Adrenal gland (tissue), 12 donors: ENCODE results near the gene AGBL1. TPM values are rescaled to one million over a fixed set of nuclear protein-coding genes. Genes with fewer than 3 reads are reported as not detected.

Experiments
- DNase-seq, 7 donors: peaks; one replicate each; pipeline ENCODE4 v3.0.0-alpha.2; 2019 to 2020
- H3K27ac ChIP-seq, 5 donors: fragments of 200-600 bp; sonication (generic) in 4 of 5; 1 replicate in 3 of 5; 2 replicates in 2 of 5; pipeline versions ENCODE4 v1.5.1 to v1.8.0; 2016 to 2020; ENCODE audit warnings: mild to moderate bottlenecking in 1 of 5
- H3K27me3 ChIP-seq: fragments of 200-600 bp; 2 replicates; pipeline ENCODE4 v1.8.0; 2021
- H3K36me3 ChIP-seq, 2 donors: fragments of 200-600 bp; replicated peaks in 1 of 2; 1 replicate in 1 of 2; 2 replicates in 1 of 2; pipeline versions ENCODE4 v1.5.1 to v1.8.0; 2018 to 2022
- H3K4me1 ChIP-seq, 2 donors: fragments of 200-600 bp; replicated peaks in 1 of 2; 1 replicate in 1 of 2; 2 replicates in 1 of 2; pipeline versions ENCODE4 v1.5.1 to v1.8.0; 2018 to 2021
- H3K4me3 ChIP-seq, 4 donors: fragments of 200-600 bp; sonication (generic) in 3 of 4; one replicate each; pipeline ENCODE4 v1.5.1; 2016 to 2018
- H3K9me3 ChIP-seq, 3 donors: fragments of 200-600 bp; sonication (generic) in 1 of 3; replicated peaks in 1 of 3; 1 replicate in 2 of 3; 2 replicates in 1 of 3; pipeline versions ENCODE4 v1.5.1 to v1.8.0; 2016 to 2021
- CTCF ChIP-seq, 6 experiments: fragments of 450-650 bp in 4 of 6; fragments of 200-600 bp in 2 of 6; sonication (generic) in 1 of 6; IDR thresholded peaks; 1 replicate in 5 of 6; 2 replicates in 1 of 6; pipeline versions ENCODE4 v1.5.1 to v1.8.0; 2016 to 2021; ENCODE audit warnings: antibody characterized with exemption in 6 of 6, mild to moderate bottlenecking in 2 of 6, moderate library complexity in 1 of 6
- POLR2A ChIP-seq, 2 donors: fragments of 450-650 bp; IDR thresholded peaks; one replicate each; pipeline ENCODE4 v1.6.1; 2017; ENCODE audit warnings: antibody characterized with exemption in 2 of 2, mild to moderate bottlenecking in 2 of 2, moderate library complexity in 1 of 2
- WGBS, 4 donors: extraction: QIAGEN DNeasy Blood & Tissue Kit in 2 of 4; methylation state at CpG; one replicate each; pipeline versions ENCODE4 v1.1.5 to v1.1.7; 2013 to 2017; 5-methylcytosine and 5-hydroxymethylcytosine counted together
- intact Hi-C, 2 donors: fragments of 100-400 bp; cut with DNase I; formaldehyde crosslinking; loops; one replicate each; pipeline versions ENCODE4 v1.14.1 to v1.15.0; 2022 to 2023
- polyA plus RNA-seq, 3 donors: library from polyadenylated mRNA; stranded (reverse); fragments of 200-250 nt in 2 of 3; fragments of 350-450 nt in 1 of 3; fragmentation: Illumina TruSeq in 1 of 3; extraction: RNeasy Lipid Tissue Mini Kit (QIAGEN cat#74804) in 1 of 3; gene quantifications; one replicate each; pipeline ENCODE4 v1.2.3, GENCODE V29; 2013 to 2014
- total RNA-seq, 9 donors: library from RNA; depleted of rRNA in 4 of 9; stranded (reverse); fragments of >200 nt in 4 of 9; fragments of 120-200 nt in 1 of 9; fragmentation: NEBNext Ultra II Directional in 1 of 9; extraction: Animal tissue kit (Norgen Biotek cat#: 25700) in 1 of 9; gene quantifications; one replicate each; pipeline versions ENCODE4 v1.1.0 to v1.2.4, GENCODE V29; 2013 to 2023
- donor health status: healthy with polysubstance abuse.
- donor health status: Bipolar disorder and iron deficiency.
- donor health status: DM: yes; HTN: yes; CAD: no.
- donor health status: DM: no; HTN: no; CAD: no.
- donor health status: DM: no; HTN: no; CAD: no.
- donor health status: DM: yes; HTN: yes; CAD: no.

AGBL1 gene
- total and polyA plus RNA-seq, 12 donors = 0.04 to 0.07 (median 0.06) TPM; not detected in 9

- intact Hi-C loops = no loop called here
- no peaks in the 10 kb centered on the region for H3K27me3 ChIP-seq
- WGBS, 4 donors = 9 to 16% (median 10%) methylated on average over 1 of the region's 1 CpG
- peaks cover 0 to 11% (median 0%) of the 10 kb centered on the region in 3 donors for H3K9me3 ChIP-seq
- no peaks in the 10 kb centered on the region for H3K36me3 ChIP-seq
- no peaks in the 10 kb centered on the region for H3K4me1 ChIP-seq
- TF ChIP-seq POLR2A (IDR thresholded peaks at IDR 0.05) (no peak), CTCF (IDR thresholded peaks at IDR 0.05) (no peak)
- H3K4me3 ChIP-seq = no peak overlapping the region
- DNase-seq = no peak
- H3K27ac ChIP-seq = no peak overlapping the region
Observed at GRCh38 chr15:86502301-86502700, 422.6 kb downstream of the AGBL1 start.

GRCh38 chr15:86505951-86506350 is 426.3 kb downstream of the AGBL1 start:
- Histone ChIP-seq H3K9me3 (peaks cover 0 to 11% (median 0%) of the 10 kb centered on the region in 3 donors), H3K27ac (no peak overlapping the region), H3K4me3 (no peak overlapping the region), H3K36me3 (no peaks in the 10 kb centered on the region), H3K27me3 (no peaks in the 10 kb centered on the region), H3K4me1 (no peaks in the 10 kb centered on the region)
- 80 to 87% (median 84%) methylated on average over 2 of the region's 2 CpGs for WGBS, 4 donors
- intact Hi-C loops = no loop called here
- no peak for DNase-seq
- TF ChIP-seq CTCF (IDR thresholded peaks at IDR 0.05) (no peak), POLR2A (IDR thresholded peaks at IDR 0.05) (no peak)

GRCh38 chr15:86506401-86506800 is 426.7 kb downstream of the AGBL1 start:
- Histone ChIP-seq H3K36me3 (no peaks in the 10 kb centered on the region), H3K4me1 (no peaks in the 10 kb centered on the region), H3K4me3 (no peak overlapping the region), H3K27ac (no peak overlapping the region), H3K27me3 (no peaks in the 10 kb centered on the region), H3K9me3 (peaks cover 0 to 11% (median 0%) of the 10 kb centered on the region in 3 donors)
- intact Hi-C loops = no loop called here
- WGBS, 4 donors = 46 to 64% (median 57%) methylated on average over 2 of the region's 2 CpGs
- TF ChIP-seq CTCF (IDR thresholded peaks at IDR 0.05) (no peak), POLR2A (IDR thresholded peaks at IDR 0.05) (no peak)
- no peak for DNase-seq

- Histone ChIP-seq H3K36me3 (no peaks in the 10 kb centered on the region), H3K9me3 (peaks cover 0 to 4% (median 0%) of the 10 kb centered on the region in 3 donors), H3K4me1 (no peaks in the 10 kb centered on the region), H3K27me3 (no peaks in the 10 kb centered on the region), H3K27ac (no peak overlapping the region), H3K4me3 (no peak overlapping the region)
- no peak for DNase-seq
- no peak for TF ChIP-seq CTCF (IDR thresholded peaks at IDR 0.05)
- no peak for TF ChIP-seq POLR2A (IDR thresholded peaks at IDR 0.05)
- intact Hi-C loops = no loop called here
- WGBS, 4 donors = 81 to 86% (median 83%) methylated on average over 4 of the region's 4 CpGs
Observed at GRCh38 chr15:86515625-86516024, 436.0 kb downstream of the AGBL1 start.
